ENCODE data around the gene PVRIG. TPM values are rescaled to one million over a fixed set of nuclear protein-coding genes. Genes with fewer than 3 reads are reported as not detected.
"Not testable (repeated sequence)": the region's sequence is repeated elsewhere in the genome, so short reads cannot be mapped to it uniquely, and the experiment has no call there.

PVRIG gene
- total and polyA plus RNA-seq, 9 of the 15 experiments (the other 6 are each of a cell fraction or from before 2014, with no cell fraction given): 0.16 to 0.64 TPM; not detected in 7

DNA sequence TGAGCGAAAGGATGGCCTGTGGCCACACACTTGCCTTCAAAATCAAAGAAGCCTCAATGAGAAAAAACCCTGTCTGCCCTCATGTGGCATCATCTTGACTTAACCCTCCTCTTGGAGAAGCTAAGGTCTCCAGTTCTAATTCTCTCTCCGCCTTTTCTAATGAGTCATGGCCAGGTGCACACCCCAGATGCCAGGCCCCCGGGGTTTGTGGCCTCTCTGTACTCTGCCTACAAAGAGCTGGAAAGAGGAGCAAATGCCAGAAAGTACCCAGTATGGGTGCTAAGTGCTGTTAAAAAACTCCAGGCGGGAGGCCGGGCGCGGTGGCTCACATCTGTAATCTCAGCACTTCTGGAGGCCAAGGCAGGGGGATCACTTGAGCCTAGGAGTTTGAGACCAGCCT is 20.2 kb downstream of the PVRIG start:
- H3K79me2 ChIP-seq (ENCODE audit: control insufficient read depth, insufficient read depth, low read length); intact Hi-C loops (cut with micrococcal nuclease); H3K9me3 ChIP-seq (replicated peaks; ENCODE audit: control insufficient read depth, insufficient read depth, low read depth, low read length); POLR2A ChIA-PET; H3K27me3 ChIP-seq (ENCODE audit: control insufficient read depth in 2 of 2, insufficient read depth in 2 of 2, low read length in 2 of 2); H3K9me1 ChIP-seq (ENCODE audit: control insufficient read depth, insufficient read depth, low read length); H3K36me3 ChIP-seq (ENCODE audit: control insufficient read depth, insufficient read depth, low read length); BruUV-seq (replicated peaks); H3K27ac ChIP-seq (ENCODE audit: extremely low read depth, low read depth, low read length); H3K4me3 ChIP-seq; H3K4me2 ChIP-seq (ENCODE audit: insufficient read depth, low read length); FAIRE-seq; DNase-seq (ENCODE audit: extremely low read depth in 1 of 4, low spot score in 3 of 4); H4K20me1 ChIP-seq (replicated peaks; ENCODE audit: control insufficient read depth, insufficient read depth, low read length); in situ Hi-C loops (cut with MboI); H3K9ac ChIP-seq (ENCODE audit: insufficient read depth in 1 of 2, low read depth in 2 of 2, low read length in 2 of 2); CTCF ChIA-PET (ENCODE audit: low intra/inter-chr PET ratio); ATAC-seq; H2AFZ ChIP-seq (ENCODE audit: low read depth, low read length): not testable (repeated sequence)
- peaks cover 12 to 24% of the 10 kb centered on the region in 2 experiments; a peak in 4 of 5 replicates for H3K4me1 ChIP-seq (replicated peaks in 1 of 2; ENCODE audit: control insufficient read depth in 2 of 2, insufficient read depth in 2 of 2, low read length in 2 of 2)
- 65% methylated on average over 7 of the region's 7 CpGs for WGBS (ENCODE audit: insufficient coverage, low coverage, missing lambda C conversion rate)

DNA sequence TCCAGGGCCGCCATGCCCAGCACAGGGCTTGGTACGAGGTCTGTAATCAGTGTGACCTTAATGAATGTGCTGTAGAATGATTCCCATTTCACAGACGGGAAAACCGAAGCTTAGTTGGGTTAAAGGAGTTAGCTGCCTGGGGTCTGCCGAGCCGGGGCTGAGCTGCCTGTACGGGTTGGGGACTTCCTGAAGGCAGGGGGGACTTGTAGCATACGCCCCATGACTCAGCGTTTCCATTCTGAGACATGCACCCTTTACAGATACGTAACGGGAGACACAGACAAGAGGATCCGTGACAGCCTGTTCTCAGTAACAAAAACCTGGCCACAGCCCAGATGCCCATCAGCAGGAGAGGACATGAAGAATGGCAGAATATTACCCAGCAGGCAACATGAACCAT is 23.6 kb downstream of the PVRIG start:
- peak overlapping the region in 1 of 2 experiments; percentile 59; a peak in 2 of 4 replicates for H3K9ac ChIP-seq (ENCODE audit: insufficient read depth in 1 of 2, low read depth in 2 of 2, low read length in 2 of 2)
- H3K9me1 ChIP-seq (ENCODE audit: control insufficient read depth, insufficient read depth, low read length); intact Hi-C loops (cut with micrococcal nuclease); H3K79me2 ChIP-seq (ENCODE audit: control insufficient read depth, insufficient read depth, low read length); H4K20me1 ChIP-seq (replicated peaks; ENCODE audit: control insufficient read depth, insufficient read depth, low read length); H3K27me3 ChIP-seq (ENCODE audit: control insufficient read depth in 2 of 2, insufficient read depth in 2 of 2, low read length in 2 of 2); H3K4me3 ChIP-seq; in situ Hi-C loops (cut with MboI); H3K9me3 ChIP-seq (replicated peaks; ENCODE audit: control insufficient read depth, insufficient read depth, low read depth, low read length); POLR2A ChIA-PET; BruUV-seq (replicated peaks); H3K36me3 ChIP-seq (ENCODE audit: control insufficient read depth, insufficient read depth, low read length); CTCF ChIA-PET (ENCODE audit: low intra/inter-chr PET ratio); TF ChIP-seq ATF1 (CRISPR knock-in tag; IDR thresholded peaks at IDR 0.05): not testable (repeated sequence)
- 13% methylated on average over 10 of the region's 12 CpGs for WGBS (ENCODE audit: insufficient coverage, low coverage, missing lambda C conversion rate)
- peak overlapping the region; percentile 67 for H3K4me2 ChIP-seq (ENCODE audit: insufficient read depth, low read length)
- FAIRE-seq (peak; percentile 84), DNase-seq (ENCODE audit: extremely low read depth in 1 of 4, low spot score in 3 of 4) (peak; percentile 90 to 96 (median 90)), ATAC-seq (peak; percentile 86)
- H2AFZ ChIP-seq (ENCODE audit: low read depth, low read length): peak overlapping the region; percentile 84
- peak overlapping the region; percentile 86 for H3K27ac ChIP-seq (ENCODE audit: extremely low read depth, low read depth, low read length)
- peaks cover 23 to 39% of the 10 kb centered on the region in 2 experiments for H3K4me1 ChIP-seq (replicated peaks in 1 of 2; ENCODE audit: control insufficient read depth in 2 of 2, insufficient read depth in 2 of 2, low read length in 2 of 2)
- TF ChIP-seq GATAD2B (IDR thresholded peaks at IDR 0.05; ENCODE audit: borderline replicate concordance) (peak; percentile 75; the same call in 1 of the 2 replicates), SMARCA4 (IDR thresholded peaks at IDR 0.05) (peak; percentile 92), ZBTB7A (IDR thresholded peaks at IDR 0.05; ENCODE audit: borderline replicate concordance, control insufficient read depth, low read depth, low read length) (peak; percentile 83; the same call in 1 of the 2 replicates), CTBP1 (IDR thresholded peaks at IDR 0.05; ENCODE audit: borderline replicate concordance) (peak; percentile 68; the same call in 1 of the 2 replicates), ATF1 (tag; IDR thresholded peaks at IDR 0.05) (0 out of 2 replicates have a peak, but pooled peaks have one; percentile 44), CREM (IDR thresholded peaks at IDR 0.05; ENCODE audit: low read depth) (peak; percentile 54), MAFG (tag; conservative IDR thresholded peaks at IDR 0.05) (peak; percentile 98), MTA3 (IDR thresholded peaks at IDR 0.05; ENCODE audit: borderline replicate concordance) (peak; percentile 80), L3MBTL2 (IDR thresholded peaks at IDR 0.05) (0 out of 2 replicates have a peak, but pooled peaks have one; percentile 20), NONO (IDR thresholded peaks at IDR 0.05; ENCODE audit: low read depth in 2 of 2, low read length in 1 of 2) (0 out of 4 replicates have a peak, but pooled peaks of 1 of the 2 experiments have one; percentile 51), FOS (IDR thresholded peaks at IDR 0.05; ENCODE audit: extremely low read depth, insufficient read length) (peak; percentile 48)
- TF ChIP-seq, protein P1, sequence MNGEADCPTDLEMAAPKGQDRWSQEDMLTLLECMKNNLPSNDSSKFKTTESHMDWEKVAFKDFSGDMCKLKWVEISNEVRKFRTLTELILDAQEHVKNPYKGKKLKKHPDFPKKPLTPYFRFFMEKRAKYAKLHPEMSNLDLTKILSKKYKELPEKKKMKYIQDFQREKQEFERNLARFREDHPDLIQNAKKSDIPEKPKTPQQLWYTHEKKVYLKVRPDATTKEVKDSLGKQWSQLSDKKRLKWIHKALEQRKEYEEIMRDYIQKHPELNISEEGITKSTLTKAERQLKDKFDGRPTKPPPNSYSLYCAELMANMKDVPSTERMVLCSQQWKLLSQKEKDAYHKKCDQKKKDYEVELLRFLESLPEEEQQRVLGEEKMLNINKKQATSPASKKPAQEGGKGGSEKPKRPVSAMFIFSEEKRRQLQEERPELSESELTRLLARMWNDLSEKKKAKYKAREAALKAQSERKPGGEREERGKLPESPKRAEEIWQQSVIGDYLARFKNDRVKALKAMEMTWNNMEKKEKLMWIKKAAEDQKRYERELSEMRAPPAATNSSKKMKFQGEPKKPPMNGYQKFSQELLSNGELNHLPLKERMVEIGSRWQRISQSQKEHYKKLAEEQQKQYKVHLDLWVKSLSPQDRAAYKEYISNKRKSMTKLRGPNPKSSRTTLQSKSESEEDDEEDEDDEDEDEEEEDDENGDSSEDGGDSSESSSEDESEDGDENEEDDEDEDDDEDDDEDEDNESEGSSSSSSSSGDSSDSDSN (IDR thresholded peaks at IDR 0.05; ENCODE audit: borderline replicate concordance in 1 of 2, low read depth in 2 of 2, low read length in 2 of 2): 0 out of 4 replicates have a peak, but pooled peaks of 1 of the 2 experiments have one; percentile 42
- TF ChIP-seq, protein P2, sequence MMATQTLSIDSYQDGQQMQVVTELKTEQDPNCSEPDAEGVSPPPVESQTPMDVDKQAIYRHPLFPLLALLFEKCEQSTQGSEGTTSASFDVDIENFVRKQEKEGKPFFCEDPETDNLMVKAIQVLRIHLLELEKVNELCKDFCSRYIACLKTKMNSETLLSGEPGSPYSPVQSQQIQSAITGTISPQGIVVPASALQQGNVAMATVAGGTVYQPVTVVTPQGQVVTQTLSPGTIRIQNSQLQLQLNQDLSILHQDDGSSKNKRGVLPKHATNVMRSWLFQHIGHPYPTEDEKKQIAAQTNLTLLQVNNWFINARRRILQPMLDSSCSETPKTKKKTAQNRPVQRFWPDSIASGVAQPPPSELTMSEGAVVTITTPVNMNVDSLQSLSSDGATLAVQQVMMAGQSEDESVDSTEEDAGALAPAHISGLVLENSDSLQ (IDR thresholded peaks at IDR 0.05): peak; percentile 75

Data from K562 (cell line).